Tibial artery (tissue), 4 donors: ENCODE data around the gene WWP2.

Experiments used
- DNase-seq, 2 donors: peaks; one replicate each; pipeline ENCODE4 v3.0.0-alpha.2; 2019
- H3K27ac ChIP-seq, 2 donors: fragments of 200-600 bp; sonication (generic) in 1 of 2; 1 replicate in 1 of 2; 2 replicates in 1 of 2; pipeline ENCODE4 v1.5.1; 2018 to 2019; ENCODE audit warnings: mild to moderate bottlenecking in 1 of 2
- H3K27me3 ChIP-seq, 2 donors: fragments of 200-600 bp; sonication (generic) in 1 of 2; one replicate each; pipeline versions ENCODE4 v1.5.1 to v1.6.0; 2016 to 2019
- H3K36me3 ChIP-seq, 3 donors: fragments of 200-600 bp; sonication (generic) in 2 of 3; one replicate each; pipeline ENCODE4 v1.5.1; 2016 to 2019; ENCODE audit warnings: mild to moderate bottlenecking in 2 of 3
- H3K4me1 ChIP-seq, 4 donors: fragments of 200-600 bp; sonication (generic) in 2 of 4; 1 replicate in 3 of 4; 2 replicates in 1 of 4; pipeline ENCODE4 v1.5.1; 2016 to 2019
- H3K4me3 ChIP-seq, 2 donors: fragments of 200-600 bp; sonication (generic) in 1 of 2; 1 replicate in 1 of 2; 2 replicates in 1 of 2; pipeline ENCODE4 v1.5.1; 2018 to 2019; ENCODE audit warnings: mild to moderate bottlenecking in 2 of 2
- H3K9me3 ChIP-seq, 3 donors: fragments of 200-600 bp; sonication (generic) in 1 of 3; one replicate each; pipeline ENCODE4 v1.5.1; 2016 to 2019
- CTCF ChIP-seq, 2 experiments: fragments of 200-600 bp in 1 of 2; fragments of 450-650 bp in 1 of 2; IDR thresholded peaks; one replicate each; pipeline ENCODE4 v1.5.1; 2017 to 2019; ENCODE audit warnings: antibody characterized with exemption in 2 of 2, mild to moderate bottlenecking in 1 of 2, moderate library complexity in 1 of 2
- intact Hi-C: fragments of 100-400 bp; cut with DNase I; formaldehyde crosslinking; loops from one replicate; pipeline ENCODE4 v1.15.0; 2023; ENCODE audit warnings: low total_unique reads

WWP2 gene

DNA sequence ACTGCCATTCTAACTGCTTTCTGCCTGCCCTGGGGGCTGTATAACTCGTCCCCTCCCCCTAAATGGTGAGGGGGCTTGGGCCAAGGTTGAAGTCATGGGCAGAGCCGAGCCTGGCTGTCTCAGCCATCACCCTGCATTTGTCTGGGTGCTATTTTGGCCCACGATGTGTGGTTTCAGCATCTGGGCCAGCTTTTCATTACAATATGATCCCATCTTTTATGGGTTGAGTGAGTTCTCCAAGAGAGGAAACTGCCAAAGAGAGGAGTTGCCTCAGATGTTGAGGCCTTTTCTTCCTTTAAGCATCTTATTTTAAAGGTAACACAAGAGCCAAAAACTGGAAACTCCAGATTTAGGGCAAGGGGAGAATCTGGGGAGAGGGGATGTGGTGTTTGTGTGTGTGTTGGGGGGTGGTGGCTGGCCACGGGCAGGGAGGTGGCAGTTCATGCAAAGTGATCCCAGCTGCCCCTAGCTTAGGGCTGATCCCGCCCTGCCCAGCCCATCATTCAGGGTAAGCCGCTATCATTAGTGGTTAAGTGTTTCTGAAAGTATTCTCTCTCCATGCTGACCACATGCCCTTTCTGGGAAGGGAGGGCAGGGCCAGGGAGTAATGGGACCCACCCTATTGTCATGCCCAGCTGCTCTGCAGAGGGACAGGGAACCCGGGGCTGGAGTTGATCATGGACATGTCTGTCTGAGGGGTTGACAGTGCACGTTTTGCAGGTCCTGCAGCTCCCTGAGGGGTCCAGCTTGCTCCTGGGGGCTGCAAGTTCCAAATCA is 105.8 kb downstream of the WWP2 start:
- H3K36me3 ChIP-seq: peaks cover 6 to 15% (median 14%) of the 10 kb centered on the region in 3 donors
- no peak overlapping the region for H3K4me3 ChIP-seq
- peak overlapping the region in 1 of 2 donors; percentile 20 for H3K27ac ChIP-seq
- no peak for TF ChIP-seq CTCF (IDR thresholded peaks at IDR 0.05)
- no peaks in the 10 kb centered on the region for H3K9me3 ChIP-seq
- intact Hi-C loops: no loop called here
- H3K4me1 ChIP-seq: peaks cover 0 to 10% (median under 1%) of the 10 kb centered on the region in 4 donors
- DNase-seq: no peak
- H3K27me3 ChIP-seq: no peaks in the 10 kb centered on the region

DNA sequence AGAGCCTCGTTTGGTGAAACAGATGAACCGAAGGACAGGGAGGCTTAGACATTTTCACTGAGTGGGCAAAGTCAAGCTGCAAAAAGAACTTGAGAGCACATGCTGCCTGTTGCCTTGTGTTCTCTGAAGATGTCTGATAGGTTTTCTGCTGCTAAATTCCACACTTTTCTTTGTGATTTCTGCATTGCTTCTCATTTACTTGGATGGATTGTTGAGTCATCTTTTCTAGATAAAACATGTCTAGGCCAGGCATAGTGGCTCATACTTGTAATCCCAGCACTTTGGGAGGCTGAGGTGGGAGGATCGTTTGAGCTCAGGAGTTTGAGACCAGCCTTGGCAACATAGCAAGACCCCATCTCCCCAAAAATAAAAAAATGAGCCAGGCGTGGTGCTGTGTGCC is 108.6 kb downstream of the WWP2 start:
- no peak overlapping the region for H3K27ac ChIP-seq
- intact Hi-C loops: no loop called here
- no peak overlapping the region for H3K4me3 ChIP-seq
- H3K27me3 ChIP-seq: no peaks in the 10 kb centered on the region
- DNase-seq: no peak
- TF ChIP-seq CTCF (IDR thresholded peaks at IDR 0.05): no peak
- H3K36me3 ChIP-seq: peaks cover 16 to 43% (median 24%) of the 10 kb centered on the region in 3 donors
- H3K4me1 ChIP-seq: peaks cover 0 to 2% (median 0%) of the 10 kb centered on the region in 4 donors
- H3K9me3 ChIP-seq: no peaks in the 10 kb centered on the region

DNA sequence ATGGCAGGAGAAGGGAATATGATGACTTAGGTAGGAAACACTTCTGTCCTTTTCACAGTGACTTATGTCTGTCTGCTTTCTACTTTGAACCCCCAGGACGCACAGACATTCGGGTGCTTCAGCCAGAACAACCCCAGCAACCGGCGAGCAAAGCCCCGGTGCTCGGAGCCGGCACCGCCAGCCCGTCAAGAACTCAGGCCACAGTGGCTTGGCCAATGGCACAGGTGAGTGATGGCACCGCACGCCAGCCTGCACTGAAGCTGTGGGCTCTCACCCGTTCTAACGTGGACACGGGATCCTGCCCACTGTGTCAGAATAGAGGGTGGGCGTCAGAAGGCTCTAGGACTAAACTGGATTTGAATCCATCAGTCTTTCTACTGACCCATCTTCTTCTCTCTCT is 109.6 kb downstream of the WWP2 start:
- H3K27me3 ChIP-seq: no peaks in the 10 kb centered on the region
- peaks cover 0 to 5% (median 0%) of the 10 kb centered on the region in 3 donors for H3K9me3 ChIP-seq
- no peaks in the 10 kb centered on the region for H3K4me1 ChIP-seq
- no peak for TF ChIP-seq CTCF (IDR thresholded peaks at IDR 0.05)
- intact Hi-C loops: no loop called here
- no peak overlapping the region for H3K27ac ChIP-seq
- no peak for DNase-seq
- no peak overlapping the region for H3K4me3 ChIP-seq
- H3K36me3 ChIP-seq: peaks cover 26 to 51% (median 33%) of the 10 kb centered on the region in 3 donors

GRCh38 chr16:69872888-69873287 is 110.8 kb downstream of the WWP2 start:
- no peak for DNase-seq
- no peak for TF ChIP-seq CTCF (IDR thresholded peaks at IDR 0.05)
- no peaks in the 10 kb centered on the region for H3K27me3 ChIP-seq
- peaks cover 37 to 63% (median 45%) of the 10 kb centered on the region in 3 donors for H3K36me3 ChIP-seq
- intact Hi-C loops: no loop called here
- H3K27ac ChIP-seq: no peak overlapping the region
- H3K4me1 ChIP-seq: no peaks in the 10 kb centered on the region
- H3K9me3 ChIP-seq: peaks cover 0 to 10% (median 0%) of the 10 kb centered on the region in 3 donors
- no peak overlapping the region for H3K4me3 ChIP-seq

- Histone ChIP-seq H3K9me3 (peaks cover 0 to 10% (median 0%) of the 10 kb centered on the region in 3 donors), H3K36me3 (peaks cover 37 to 71% (median 46%) of the 10 kb centered on the region in 3 donors), H3K27ac (no peak overlapping the region), H3K4me1 (no peaks in the 10 kb centered on the region), H3K27me3 (no peaks in the 10 kb centered on the region), H3K4me3 (no peak overlapping the region)
- no peak for DNase-seq
- no peak for TF ChIP-seq CTCF (IDR thresholded peaks at IDR 0.05)
- intact Hi-C loops: no loop called here
Observed at GRCh38 chr16:69873783-69874182, 111.7 kb downstream of the WWP2 start.
